DMS153 treated with DMSO at 0.1 percent for 48 hours (cell line): Measurements from ENCODE around the gene SCAMP4.

ENCODE experiments used
- DNase-seq: peaks from one replicate; lab custom pipeline; 2025; ENCODE audit not compliant: unreplicated experiment; lab: John Stamatoyannopoulos, UW

SCAMP4 gene

DNA sequence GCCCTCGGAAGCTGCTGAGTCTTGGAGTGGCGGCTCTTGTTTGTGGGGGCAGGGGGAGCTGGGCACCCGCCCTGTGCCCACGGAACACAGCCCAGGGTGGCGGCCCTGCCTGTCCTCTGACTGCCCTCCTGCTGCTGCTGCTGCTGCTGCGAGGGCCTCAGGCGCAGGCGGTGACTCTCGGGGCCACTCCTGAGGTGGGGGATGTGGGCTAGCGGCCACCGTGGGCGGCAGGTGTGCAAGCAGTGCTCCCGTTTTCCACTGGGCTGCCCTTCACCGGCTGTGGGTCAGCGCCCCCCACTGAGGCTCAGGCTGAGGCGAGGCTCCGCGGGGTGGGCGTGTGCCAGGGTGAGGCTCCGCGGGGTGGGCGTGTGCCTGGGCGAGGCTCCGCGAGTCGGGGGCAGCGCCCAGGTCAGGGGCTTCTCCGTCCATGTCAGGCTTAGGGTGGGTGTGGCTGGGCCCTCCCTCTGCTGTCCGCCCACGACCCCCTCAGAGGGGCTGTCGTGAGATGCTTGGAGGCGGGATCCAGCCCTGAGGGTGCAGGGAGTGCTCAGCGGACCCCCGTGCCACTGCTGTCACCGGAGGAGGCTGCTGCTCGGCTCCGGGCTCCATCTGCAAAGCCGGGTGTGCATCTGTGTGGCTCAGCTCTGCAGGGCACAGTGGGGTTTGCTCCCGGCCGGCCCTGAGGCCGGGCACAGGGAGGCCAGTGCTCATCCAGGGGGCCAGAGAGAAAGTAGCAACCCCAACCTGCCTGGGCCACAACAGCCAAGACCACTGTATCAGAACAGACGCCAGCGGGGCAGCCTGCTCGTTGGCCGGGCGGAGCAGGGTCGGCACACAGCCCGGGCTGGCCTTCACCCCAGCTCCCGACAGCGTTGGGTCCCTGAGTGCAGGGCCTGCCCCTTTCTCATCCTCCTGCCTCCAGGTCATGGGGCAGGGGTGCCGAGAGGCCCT lies 50.2 kb downstream of the SCAMP4 start:
- DNase-seq: no peak

DNA sequence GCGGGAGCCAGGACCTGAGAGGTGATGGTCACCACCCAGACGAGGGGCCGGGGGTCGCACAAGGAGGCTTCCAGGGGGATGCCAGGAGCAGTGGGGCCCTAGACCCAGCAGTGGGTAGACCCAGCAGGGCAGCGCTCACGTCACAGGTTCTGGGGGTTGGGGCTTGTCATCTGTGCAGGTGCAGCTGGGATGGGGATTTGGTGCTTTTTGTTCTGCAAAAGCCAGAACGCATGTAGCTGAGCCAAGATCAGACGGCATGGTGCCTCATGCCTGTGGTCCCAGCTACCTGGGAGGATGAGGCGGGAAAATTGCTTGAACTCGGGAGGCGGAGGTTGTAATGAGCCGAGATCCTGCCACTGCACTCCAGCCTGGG lies 50.9 kb downstream of the SCAMP4 start:
- DNase-seq: no peak

DNA sequence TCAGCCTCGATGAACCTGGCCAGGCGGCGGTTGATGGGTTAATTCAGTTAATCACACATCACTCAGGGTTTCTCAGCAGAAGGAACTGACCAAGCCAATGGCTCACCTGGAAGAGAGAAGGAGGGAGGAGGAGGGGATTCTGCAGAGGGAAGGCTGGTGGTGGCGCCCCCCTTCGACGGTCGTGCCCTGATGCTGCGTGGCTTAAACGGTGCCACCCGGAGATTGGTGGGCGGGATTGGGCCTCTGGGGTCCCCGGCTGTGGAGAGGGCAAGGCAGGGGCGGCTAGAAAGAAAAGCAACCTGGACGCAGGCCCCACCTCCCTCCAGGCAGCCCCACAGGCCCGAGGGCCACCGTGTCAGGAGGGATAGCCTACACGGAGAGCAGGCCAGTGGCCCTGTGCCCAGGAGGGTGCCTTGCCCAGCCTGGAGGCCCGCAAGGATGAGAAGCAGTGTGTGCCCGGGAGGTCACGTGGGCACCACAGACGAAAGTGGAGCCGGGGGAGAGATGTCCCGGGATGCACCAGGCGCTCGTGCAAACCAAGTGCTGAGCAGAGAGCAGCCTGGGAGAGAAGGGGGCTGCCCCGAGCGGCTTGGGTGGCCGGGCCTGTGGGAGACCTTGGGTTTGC lies 51.8 kb downstream of the SCAMP4 start:
- DNase-seq: no peak

DNA sequence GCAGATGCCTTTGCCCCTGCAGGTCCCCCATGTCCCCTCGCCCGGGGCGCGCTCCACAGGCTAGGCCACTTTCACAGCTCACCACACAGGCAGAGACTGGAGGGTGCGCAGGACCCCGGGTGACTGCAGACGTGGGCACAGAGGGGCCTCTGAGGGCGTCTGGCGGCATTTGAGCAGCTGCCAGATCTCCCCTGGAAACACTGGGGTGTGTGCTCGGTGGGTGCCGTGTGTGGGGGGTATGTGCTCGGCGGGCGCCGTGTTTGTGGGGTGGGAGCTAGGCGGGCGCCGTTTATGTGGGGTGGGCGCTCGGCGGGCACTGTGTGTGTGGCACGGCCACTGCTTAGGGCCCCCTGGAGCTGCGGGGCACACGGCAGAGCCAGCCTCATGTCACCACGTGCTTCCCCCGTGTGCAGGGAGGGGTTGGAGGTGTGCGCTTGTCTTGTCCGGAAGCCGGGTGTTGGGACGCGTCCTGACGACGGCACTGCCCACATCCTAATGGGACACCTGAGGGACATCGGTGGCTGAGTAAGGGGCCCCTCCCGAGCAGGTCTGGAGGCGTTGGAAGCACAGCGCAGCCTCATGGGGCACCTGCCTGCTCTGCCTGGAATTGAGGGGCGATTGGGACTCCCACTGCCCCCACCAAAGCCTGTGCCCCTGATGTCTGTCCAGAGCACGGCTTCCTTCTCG lies 52.5 kb downstream of the SCAMP4 start:
- DNase-seq: no peak

DNA sequence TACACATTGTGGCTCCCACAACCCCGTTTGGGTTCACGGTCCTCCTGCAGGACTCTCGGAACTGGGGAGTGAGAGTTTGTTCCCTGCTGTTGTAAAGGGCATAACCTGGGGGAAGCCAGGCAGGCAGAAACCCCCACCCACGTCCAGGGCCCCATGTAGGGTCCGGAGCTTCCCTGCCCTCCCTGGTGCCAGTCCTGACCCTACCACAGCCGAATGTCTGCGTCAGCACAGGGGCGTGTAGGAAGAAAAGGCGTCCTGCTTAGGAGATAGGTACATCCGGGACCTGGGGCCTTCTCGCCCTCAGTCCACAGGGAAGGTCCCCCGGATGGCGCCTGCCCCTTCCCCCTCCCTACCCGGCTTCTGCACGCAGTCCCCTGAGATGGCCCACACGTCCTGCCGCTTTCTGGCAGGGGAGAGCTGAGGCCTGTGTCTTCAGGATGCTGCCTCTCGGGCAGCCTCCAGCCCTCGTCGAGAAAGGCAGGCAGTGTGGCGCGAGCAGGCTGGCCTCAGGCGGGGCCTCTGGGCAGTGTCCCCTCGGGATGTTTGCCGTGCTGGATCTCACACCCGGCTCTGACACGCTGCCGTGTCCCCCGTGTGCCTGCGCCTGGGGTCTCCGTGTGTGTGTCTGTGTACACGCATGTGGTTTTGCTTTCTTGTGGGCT lies 54.9 kb downstream of the SCAMP4 start:
- no peak for DNase-seq

DNA sequence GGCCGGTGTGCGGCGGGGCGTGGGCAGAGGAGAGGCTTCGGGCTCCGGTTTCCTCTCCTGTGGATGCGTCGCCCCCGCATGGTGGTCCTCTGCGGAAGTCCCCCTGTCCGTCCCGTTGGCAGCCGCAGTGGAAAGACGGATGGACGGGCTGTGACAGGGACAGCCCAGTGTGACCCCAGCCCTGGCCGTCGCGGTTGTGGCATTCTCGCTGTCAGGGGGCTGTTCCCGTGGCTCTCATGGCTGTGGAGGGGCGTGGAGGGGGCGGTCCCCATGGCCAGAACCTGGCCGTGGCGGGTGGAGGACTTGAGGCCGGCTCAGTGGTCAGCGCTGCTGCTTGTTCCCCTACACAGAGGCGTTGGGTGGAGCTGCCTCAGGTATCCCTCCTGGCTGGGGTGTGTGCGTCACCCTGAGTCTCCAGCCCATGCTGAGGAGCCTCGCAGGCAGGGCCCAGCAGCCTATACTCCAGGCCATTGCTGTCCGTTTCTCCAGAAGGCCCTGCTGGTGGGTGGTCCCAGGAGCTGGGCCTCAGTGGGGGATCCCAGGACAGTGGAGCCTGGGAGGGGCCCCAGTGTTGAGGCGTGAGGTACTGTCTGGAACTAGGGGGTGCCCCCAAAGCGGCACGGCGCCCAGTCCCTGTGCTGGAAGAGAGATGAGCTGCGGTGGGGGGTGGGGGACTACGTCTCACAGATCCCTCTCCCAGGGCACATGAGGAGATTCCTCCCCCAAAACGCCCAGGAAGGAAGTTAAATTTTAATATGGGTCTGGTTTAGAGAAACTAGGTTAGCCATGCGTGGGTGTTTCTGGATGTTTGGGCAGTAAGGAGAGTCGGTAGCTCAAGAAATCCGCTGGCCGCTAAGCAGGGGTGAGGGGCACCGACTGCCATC lies 56.0 kb downstream of the SCAMP4 start:
- DNase-seq: no peak

DNA sequence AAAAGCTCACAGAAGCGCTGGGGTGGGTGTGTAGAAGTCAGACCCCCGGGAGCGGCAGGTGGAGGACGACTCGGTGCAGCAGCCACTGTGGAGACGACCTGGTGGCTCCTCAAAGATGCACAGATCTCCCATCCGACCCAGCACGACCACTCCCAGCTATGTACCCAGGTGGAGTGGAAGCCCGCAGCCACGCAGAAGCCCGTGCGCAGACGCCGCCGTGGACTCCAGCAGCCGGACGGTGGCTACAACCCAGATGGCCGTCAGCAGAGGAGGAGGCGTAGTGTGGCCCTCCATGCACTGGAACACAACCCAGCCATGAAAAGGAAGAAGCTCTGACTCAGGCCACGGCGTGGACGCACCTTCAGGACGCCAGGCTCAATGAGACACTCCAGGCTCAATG lies 57.5 kb downstream of the SCAMP4 start:
- DNase-seq: no peak

DNA sequence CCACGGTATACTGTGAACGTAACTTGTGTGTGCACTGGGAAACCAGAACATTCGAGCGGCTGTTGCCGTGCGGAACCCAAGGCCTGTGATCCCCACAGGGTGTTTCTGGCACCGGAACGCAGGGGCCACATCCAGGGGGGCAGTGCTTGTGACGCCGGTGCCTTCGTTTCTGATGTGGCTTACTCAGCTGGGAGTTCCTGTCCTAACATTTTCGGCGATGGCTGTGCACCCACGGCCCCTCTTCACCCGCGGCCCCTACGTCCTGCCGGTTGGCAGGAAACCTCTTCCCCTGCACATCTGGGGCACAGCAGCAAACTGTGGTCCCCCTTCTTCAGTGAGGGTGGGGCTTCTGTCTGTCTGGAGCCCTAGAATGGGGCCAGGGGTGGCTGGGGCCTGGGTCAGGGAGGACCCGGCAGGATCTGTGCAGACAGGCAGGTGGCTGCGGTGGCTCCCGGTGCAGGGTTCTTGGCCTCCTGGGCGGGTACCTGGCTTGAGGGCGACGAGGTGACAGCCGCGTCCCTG lies 61.9 kb downstream of the SCAMP4 start:
- DNase-seq: no peak

DNA sequence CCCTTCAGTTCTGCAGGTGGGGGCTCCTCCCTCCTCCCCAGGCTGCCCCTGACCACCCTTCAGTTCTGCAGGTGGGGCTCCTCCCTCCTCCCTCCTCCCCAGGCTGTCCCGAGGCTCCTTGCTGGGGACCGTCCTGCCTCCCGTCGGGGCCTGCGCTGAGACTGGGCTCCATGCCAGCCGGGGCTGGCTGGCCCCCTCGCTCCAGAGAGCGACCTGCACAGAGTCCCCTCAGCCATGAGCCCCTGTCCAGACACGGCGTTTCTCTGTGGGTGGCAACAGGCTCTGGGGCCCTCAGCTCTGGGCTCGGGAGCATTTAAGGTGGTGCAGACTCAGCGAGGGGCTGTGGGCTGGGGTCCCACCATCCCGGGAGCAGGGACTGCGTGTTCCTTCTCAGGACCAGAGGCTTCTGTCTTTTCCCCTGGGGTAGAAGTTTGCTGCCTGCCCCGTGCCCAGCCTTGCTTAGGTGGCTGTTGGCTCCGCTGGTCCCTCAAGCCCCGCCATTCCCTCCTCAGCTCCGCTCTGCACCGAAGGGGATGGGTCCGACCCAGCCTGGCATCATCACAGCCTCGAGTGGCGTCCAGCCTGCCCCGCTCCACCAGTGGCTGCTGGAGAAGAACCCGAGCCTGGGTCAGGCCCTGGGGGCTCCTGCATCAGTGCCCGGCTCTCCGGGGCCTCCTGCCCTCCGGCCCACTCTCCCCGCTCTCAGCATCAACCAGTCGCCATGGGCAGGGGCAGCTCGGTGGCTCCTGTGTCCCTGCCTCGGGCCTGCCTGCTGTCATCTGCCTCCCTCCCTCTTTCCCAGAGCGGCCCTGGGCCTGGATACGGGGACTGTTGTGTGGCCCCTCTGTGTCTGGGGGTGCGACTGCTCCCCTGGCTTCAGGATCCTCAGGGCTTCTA lies 63.3 kb downstream of the SCAMP4 start:
- DNase-seq: no peak

DNA sequence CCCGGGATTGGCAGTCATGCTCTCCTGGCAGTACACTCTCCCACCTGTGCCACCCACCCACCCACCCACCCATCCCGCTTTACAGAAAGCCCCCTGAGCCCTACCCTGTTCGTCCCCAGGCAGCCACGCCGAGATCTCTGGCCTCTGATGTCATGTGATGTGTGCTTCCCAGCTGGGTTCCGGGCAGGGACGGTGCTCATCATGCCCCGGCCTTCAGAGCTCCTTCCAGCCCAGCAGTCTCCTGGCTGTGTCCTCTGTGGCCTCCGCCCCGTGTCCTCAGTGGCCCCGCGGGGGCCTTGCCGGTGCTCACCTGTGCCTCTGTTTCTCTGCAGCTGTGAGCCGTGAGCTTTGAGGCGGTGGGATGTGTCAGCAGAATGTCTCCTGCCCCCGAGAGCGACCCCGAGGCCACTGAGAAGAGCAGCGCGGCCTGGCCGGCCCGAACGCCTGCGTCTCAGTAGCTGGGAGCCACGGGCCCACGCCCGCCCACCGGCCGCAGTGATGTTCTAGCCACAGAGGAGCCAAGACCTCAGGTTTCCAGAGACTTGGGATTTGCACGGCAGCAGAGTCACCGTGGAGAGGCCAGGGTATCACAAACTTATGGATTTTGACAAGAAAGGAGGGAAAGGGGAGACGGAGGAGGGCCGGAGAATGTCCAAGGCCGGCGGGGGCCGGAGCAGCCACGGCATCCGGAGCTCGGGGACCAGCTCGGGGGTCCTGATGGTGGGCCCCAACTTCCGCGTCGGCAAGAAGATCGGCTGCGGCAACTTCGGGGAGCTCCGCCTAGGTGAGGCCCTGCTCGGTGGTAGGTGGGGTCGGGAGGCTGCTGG lies 64.2 kb downstream of the SCAMP4 start:
- DNase-seq: no peak

DNA sequence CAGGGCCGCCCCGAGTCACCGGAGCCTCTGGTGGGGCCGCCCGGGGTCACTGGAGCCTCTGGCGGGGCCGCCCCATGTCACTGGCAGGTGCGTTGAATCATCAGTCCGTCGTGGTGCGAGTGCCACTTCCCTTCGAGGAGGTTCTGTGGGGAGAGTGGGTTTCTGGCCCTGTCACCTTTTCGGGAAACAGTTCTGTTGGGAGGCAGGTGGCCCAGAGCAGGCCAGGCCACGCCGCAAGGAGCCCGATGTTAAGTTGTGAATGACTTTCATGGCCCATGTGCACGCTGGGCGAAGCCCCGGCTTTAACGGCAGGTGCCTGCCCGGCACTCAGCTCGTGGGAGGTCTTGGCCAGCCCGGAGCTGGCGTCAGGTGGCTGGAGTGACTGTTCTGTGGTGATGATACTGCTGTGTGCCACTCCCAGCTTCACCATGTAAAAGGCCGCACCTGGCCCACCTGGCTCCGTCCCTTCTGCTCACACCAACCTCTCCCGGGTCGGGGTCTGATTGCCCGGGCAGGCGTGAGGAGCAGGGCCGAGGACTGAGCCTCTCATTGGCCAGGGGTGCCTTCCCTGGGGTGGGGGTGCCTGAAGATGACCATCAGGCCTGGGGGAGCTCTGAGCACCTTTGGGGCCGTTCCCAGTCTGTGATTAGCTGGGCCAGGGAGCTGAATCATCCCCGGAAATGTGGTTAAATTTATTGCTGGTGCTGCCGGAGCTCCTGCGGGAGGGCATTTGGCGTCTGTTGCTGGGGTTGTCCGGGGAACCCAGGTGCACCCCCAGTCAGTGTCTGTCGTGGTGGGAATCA lies 65.0 kb downstream of the SCAMP4 start:
- no peak for DNase-seq

DNA sequence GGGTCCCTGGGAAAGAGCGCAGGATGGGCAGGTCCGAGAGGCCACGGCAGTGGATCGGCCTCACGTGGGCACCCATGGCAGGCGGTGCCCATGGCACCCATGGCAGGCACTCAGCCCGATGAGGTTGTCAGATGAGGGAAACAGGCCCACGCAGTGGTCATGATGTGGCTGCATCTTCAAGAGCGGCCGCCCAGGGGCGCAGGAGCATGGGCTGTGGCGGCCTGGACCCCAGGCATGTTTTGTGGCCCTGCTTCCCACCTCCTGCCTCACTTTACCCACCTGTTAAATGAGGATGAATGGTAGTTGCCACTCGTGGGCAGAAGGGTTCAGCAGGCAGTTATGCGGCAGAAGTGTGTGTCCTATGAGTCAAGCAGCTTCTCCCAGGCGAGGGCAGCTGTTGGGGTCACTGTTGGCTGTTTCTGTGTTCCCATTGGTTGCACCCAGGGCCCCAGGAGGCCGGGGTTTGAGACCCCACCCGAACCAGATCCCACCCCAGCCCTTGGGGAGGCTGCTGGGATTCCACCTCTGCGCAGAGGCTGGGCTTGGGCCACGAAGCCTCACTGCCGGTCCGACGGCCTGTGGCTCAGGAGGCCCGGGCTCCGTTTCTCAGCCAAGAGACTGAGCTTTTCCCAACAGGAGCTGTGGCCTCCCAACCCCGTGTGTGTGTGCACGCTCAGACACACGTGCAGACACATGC lies 65.8 kb downstream of the SCAMP4 start:
- no peak for DNase-seq

DNA sequence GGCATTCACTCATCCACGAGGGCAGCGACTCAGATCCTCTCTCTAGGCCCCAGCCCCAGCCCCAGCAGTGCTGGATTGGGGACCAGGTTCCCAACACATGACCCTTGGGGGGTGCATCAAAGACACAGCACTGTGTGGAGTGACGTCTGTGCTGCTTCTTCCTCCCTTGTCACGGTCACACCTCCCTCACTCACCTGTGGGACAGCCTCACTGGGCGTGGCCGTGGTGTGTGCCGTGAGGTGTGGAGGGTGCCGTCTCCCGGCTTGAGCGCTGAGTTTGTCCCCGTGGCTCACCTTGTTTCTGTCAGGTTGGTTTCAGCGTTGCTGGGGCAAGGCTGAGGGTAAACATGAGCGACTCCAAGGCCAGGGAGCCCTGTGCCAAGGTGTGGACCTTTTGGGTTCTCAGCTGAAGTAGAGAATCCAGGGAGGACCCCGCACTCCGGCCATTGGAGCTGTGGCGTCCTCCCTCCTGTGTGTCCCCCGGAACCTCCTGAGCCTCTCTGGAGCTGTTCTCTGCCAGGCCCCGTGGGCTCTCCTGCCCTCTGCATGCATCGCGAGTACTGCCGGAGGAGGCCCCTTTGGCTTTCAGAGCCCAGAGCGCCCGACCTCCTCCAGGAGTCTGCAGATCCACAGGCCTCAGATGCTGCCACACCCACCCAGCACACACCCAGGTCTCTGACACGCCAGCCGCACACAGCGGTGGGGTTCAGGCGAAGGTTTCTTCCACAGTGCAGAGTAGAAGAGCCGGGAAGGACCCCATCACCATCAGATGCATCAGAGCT lies 69.4 kb downstream of the SCAMP4 start:
- no peak for DNase-seq

DNA sequence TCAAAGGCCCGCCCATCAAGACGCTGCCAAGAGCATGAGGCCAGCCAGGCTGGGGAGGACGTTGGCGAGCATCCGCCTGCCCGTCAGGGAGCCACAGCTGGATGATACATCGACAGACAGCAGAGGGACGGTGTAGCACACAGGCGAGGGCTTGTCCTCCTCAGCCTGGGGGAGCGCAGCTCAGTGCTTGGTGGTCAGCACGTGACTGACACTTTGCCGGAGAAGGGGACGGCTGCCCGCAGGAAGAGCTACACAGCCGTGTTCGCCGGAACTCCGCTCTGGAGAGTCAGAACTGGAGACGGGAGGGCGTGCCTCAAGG lies 69.9 kb downstream of the SCAMP4 start:
- no peak for DNase-seq
